Fibroblast of pulmonary artery (primary cell): ENCODE results near the gene RSPRY1.

ENCODE experiments used
- DNase-seq: peaks from one replicate; pipeline ENCODE4 v3.0.0-alpha.2; 2010; ENCODE audit warnings: low read depth
- H3K4me3 ChIP-seq: replicated peaks from 2 replicates; pipeline ENCODE4 v1.5.1; 2011; ENCODE audit warnings: low read depth, mild to moderate bottlenecking, control low read depth, low read length, moderate library complexity
- TF ChIP-seq, protein P1 (sequence below): IDR thresholded peaks from 2 replicates; pipeline ENCODE4 v1.5.1; 2011; ENCODE audit warnings: mild to moderate bottlenecking, control low read depth, low read length, inconsistent platforms; ENCODE audit errors: missing control alignments

Gene RSPRY1

DNA sequence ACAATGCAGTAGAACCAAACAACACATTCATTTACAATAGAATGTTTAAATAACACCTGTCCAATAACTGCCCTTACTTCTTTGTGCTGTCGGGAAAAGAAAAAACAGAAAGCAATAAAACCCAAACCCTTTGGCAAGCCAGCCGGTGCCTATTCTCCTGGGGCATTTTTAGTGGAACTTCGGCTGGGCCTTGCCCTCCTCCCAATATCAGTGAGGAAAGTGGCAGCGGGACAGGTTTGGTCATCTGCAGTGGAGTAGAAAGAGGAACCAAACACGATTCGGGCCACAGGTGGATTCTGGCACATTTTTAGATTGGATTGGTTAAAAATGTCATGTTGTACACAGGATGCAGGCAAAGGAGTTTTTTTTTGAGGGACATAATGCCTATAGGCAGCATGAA lies 32.3 kb upstream of the RSPRY1 start:
- DNase-seq: no peak
- H3K4me3 ChIP-seq: no peak overlapping the region
- TF ChIP-seq, protein P1, sequence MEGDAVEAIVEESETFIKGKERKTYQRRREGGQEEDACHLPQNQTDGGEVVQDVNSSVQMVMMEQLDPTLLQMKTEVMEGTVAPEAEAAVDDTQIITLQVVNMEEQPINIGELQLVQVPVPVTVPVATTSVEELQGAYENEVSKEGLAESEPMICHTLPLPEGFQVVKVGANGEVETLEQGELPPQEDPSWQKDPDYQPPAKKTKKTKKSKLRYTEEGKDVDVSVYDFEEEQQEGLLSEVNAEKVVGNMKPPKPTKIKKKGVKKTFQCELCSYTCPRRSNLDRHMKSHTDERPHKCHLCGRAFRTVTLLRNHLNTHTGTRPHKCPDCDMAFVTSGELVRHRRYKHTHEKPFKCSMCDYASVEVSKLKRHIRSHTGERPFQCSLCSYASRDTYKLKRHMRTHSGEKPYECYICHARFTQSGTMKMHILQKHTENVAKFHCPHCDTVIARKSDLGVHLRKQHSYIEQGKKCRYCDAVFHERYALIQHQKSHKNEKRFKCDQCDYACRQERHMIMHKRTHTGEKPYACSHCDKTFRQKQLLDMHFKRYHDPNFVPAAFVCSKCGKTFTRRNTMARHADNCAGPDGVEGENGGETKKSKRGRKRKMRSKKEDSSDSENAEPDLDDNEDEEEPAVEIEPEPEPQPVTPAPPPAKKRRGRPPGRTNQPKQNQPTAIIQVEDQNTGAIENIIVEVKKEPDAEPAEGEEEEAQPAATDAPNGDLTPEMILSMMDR: no peak

DNA sequence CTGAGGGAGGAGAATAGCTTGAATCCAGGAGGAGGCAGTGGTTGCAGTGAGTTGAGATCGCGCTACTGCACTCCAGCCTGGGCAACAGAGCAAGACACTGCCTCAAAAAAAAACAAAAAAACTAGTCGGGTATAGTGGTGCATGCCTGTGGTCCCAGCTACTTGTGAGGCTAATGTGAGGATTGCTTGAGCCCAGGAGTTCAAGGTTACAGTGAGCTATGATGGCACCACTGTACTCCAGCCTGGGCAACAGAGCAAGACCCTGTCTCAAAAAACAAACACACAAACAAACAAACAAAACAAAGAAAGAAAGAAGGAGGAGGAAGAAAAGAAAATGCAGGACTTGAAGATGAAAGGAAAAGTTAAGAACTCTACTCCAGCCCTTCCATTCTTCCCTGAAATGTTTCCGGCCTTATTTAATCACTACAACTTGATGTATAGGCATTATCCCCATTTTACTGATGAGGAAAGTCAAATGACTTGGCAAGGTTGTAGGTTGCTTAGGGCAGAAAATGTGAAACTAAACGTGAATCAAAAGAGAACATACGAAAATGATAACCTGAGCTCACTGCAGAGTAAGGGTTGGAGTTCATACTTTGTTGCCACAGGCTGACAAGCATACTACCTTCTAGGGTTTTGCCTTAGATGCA lies 30.3 kb upstream of the RSPRY1 start:
- TF ChIP-seq, protein P1: no peak
- no peak for DNase-seq
- H3K4me3 ChIP-seq: no peak overlapping the region

DNA sequence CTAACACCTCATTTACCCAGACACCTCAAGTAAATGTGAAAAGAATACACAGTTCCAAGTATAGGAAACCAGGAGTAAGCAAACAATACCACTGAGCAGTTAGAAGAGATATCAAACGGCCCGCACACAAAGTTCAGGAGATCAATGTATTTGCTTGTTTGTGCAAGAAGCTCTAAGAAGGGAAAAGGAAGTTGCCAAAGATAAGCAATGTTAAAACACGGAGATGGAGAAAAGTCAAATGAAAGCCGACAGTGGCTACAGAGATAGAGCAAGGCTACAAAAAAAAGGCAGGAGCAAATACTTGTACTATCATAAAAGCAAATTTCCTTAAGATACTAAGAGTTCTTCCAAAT lies 29.8 kb upstream of the RSPRY1 start:
- H3K4me3 ChIP-seq: no peak overlapping the region
- DNase-seq: no peak
- TF ChIP-seq, protein P1: no peak

DNA sequence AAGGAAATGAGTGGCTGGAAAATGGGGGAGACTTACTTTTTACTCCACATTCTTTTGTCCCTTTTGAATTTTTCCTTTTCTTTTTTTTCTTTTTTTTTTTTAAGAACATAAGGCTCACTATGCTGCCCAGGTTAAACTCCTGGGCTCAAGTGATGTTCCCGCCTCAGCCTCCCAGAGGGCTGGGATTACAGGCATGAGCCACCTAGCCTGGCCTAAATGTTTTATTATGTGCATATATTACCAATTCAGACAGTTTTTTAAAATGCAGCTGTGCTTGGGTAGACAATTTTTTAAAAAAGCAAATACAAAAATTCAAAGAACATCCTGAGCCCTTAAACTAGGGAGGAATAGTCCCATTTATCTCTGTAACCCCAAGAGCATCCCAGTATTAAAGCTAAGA lies 28.6 kb upstream of the RSPRY1 start:
- TF ChIP-seq, protein P1: no peak
- DNase-seq: no peak

DNA sequence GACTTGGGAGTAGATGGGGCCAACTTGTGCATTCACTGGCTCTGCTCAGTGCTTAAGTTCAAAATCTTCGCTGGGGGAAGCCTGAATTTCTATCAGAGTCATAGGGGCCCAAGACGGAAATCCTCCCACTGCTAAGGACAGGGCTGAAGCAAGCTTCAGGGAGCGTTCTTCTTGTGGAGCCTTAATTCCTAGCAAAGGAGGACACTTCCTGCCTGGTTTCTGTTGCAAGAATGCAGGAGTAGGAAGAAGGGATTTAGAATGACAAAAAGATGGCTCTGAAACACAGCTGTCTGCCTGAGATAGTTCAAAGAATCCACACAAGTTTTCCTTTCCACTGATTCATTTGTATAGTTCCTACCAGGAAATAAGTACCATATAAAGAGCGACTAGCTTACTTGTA lies 26.7 kb upstream of the RSPRY1 start:
- TF ChIP-seq, protein P1: no peak
- no peak overlapping the region for H3K4me3 ChIP-seq
- no peak for DNase-seq

More for the DNA sequence above, 28.6 kb upstream of the RSPRY1 start:
- H3K4me3 ChIP-seq: no peak overlapping the region

DNA sequence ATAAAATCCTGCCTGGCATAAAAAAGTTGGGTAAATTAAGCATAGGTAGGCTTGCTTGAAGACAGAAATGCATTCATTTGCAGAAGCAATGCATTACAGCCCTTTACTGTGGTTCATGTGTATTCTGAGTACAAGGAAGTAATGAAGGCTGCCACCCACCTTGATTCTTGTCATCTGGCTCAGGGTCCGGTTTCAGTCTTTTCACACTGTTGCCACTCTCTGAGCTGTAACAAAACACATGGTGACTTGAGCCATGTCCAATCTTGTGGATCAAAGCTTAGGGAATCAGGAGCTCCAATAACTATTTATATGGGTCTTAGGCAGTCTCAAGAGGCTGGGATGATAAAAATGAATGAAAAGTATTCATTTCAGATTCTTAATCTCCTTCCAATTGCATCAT lies 22.3 kb upstream of the RSPRY1 start:
- no peak for DNase-seq
- no peak overlapping the region for H3K4me3 ChIP-seq
- TF ChIP-seq, protein P1: no peak

DNA sequence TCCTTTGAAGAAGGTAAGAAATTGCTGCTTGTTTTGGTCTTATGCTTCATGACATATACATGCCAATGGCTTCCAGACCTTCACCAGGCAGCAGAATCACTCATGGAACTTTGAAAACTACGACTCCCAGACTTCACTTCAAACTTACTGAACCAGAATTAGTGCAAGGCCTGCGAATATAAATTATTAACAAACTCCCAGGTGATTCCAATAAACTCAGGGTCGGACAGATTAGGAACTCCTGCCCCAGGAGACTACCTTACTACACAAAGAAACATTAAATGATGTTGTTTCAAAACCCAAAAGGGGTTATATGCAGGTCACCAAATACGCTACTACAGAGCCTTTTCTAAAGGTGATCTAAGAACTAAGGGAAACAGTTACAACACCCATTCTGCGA lies 20.6 kb upstream of the RSPRY1 start:
- TF ChIP-seq, protein P1: no peak
- no peak overlapping the region for H3K4me3 ChIP-seq
- DNase-seq: no peak
